Central memory CD8-positive, alpha-beta T cell (primary cell): ENCODE data around the gene STIM2.
A peak's percentile ranks its signal among the peaks of the same experiment; 100 is the strongest.

Experiments used
- ATAC-seq: fragments of 150-1000 bp; cut with Tn5 transposase; replicated peaks from 2 replicates; pipeline ENCODE4 v1.10.0; 2022; ENCODE audit warnings: mild to moderate bottlenecking, moderate FRiP score, moderate number of reproducible peaks; ENCODE audit not compliant: poor library complexity, severe bottlenecking; ENCODE audit errors: extremely low read depth
- DNase-seq, 2 donors: peaks; one replicate each; pipeline ENCODE4 v3.0.0; 2021; ENCODE audit warnings: low spot score in 2 of 2
- H3K27ac Mint-ChIP-seq: one replicate; pipeline ENCODE4 v1.8.0; 2022; ENCODE audit warnings: low read depth, mild to moderate bottlenecking, moderate library complexity, mixed read lengths
- H3K27me3 Mint-ChIP-seq: one replicate; pipeline ENCODE4 v1.8.0; 2022; ENCODE audit warnings: mixed read lengths
- H3K36me3 Mint-ChIP-seq: one replicate; pipeline ENCODE4 v1.8.0; 2022; ENCODE audit warnings: mild to moderate bottlenecking, moderate library complexity, mixed read lengths; ENCODE audit not compliant: insufficient read depth
- H3K4me1 Mint-ChIP-seq: one replicate; pipeline ENCODE4 v1.8.0; 2022; ENCODE audit warnings: mixed read lengths
- H3K4me3 Mint-ChIP-seq: one replicate; pipeline ENCODE4 v1.8.0; 2022; ENCODE audit warnings: mild to moderate bottlenecking, moderate library complexity, mixed read lengths
- H3K9me3 Mint-ChIP-seq: one replicate; pipeline ENCODE4 v1.8.0; 2022; ENCODE audit warnings: mixed read lengths

The STIM2 gene

DNA sequence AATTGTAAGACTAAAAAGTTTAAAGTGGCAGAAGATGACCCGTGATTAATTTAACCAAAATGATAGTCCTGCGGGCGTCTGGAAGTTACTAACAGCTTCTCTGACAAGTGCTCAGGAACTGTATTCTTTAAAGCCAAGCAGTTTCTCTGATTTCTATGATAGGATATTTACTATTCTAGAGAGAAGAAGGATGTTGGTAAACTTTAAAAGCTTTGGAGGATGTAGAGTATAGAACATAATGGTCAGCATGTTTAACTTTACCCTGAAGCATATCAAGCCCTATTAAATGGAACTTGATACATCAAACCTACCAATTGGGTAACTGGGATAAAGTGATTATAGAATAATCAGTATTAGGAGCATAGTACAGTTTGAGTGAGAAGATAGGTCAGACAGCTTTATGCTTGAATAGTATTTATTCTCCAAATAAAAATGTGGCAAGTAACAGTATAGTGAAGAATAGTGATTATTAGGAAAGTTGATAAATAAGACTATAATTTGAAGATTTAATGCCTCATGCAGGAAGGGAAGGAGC lies 1.8 kb downstream of the STIM2 start:
- Mint-ChIP-seq H3K4me3 (peak overlapping the region; percentile 98), H3K36me3 (peaks cover 19% of the 10 kb centered on the region), H3K9me3 (no peaks in the 10 kb centered on the region), H3K27ac (peak overlapping the region; percentile 98), H3K4me1 (peaks cover 73% of the 10 kb centered on the region), H3K27me3 (no peaks in the 10 kb centered on the region)
- ATAC-seq (no peak), DNase-seq (no peak)

DNA sequence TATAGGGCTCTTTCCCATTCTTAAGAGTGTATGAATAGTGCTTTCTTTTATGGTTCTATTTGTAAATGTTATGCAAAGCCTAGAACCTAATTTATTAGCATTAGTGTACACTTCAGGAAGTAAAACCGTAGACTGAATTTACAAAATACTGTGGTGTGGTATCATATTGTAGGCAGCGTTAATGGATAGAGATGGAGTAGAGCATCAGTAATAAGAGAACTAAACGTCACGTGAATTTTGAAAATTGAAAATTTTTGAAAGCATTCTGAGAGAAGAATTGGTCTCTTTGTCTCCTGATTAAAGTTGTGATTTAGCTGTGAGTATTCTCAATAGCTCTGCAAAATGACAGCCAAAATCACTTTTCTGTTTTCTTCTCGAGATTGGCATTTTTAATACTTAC lies 2.9 kb downstream of the STIM2 start:
- DNase-seq (no peak), ATAC-seq (no peak)
- Mint-ChIP-seq H3K27ac (no peak overlapping the region), H3K4me1 (peaks cover 75% of the 10 kb centered on the region), H3K36me3 (peaks cover 19% of the 10 kb centered on the region), H3K27me3 (no peaks in the 10 kb centered on the region), H3K9me3 (no peaks in the 10 kb centered on the region), H3K4me3 (peak overlapping the region; percentile 36)

DNA sequence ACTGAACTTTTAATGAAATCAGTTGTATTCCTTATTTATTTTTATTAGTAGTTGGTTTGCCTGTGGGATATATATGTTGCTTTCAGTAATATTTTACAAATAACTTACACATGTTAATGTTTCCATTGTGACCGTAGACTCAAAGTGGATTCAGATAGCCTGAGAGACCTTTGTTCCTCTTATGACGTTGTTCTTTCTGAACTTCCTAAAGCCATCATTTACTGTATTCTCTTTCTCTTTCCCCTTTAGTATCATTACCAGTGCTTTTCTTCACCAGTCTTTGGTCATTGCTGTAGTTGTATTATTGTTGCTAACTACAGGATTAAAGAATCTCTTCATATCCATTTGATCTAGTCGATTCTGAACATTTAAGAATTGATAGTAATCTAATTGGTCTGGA lies 4.3 kb downstream of the STIM2 start:
- H3K27ac Mint-ChIP-seq = no peak overlapping the region

GRCh38 chr4:26866203-26866602 lies 5.6 kb downstream of the STIM2 start:
- ATAC-seq = no peak
- peak overlapping the region; percentile 64 for H3K4me3 Mint-ChIP-seq
- H3K9me3 Mint-ChIP-seq = no peaks in the 10 kb centered on the region
- no peaks in the 10 kb centered on the region for H3K27me3 Mint-ChIP-seq
- H3K4me1 Mint-ChIP-seq = peaks cover 75% of the 10 kb centered on the region
- DNase-seq = no peak
- peaks cover 18% of the 10 kb centered on the region for H3K36me3 Mint-ChIP-seq
- H3K27ac Mint-ChIP-seq = peak overlapping the region; percentile 20

More for the DNA sequence above, 4.3 kb downstream of the STIM2 start:
- H3K9me3 Mint-ChIP-seq = no peaks in the 10 kb centered on the region
- ATAC-seq (no peak), DNase-seq (no peak)
- H3K4me1 Mint-ChIP-seq = peaks cover 70% of the 10 kb centered on the region
- no peaks in the 10 kb centered on the region for H3K27me3 Mint-ChIP-seq
- no peak overlapping the region for H3K4me3 Mint-ChIP-seq
- peaks cover 22% of the 10 kb centered on the region for H3K36me3 Mint-ChIP-seq

DNA sequence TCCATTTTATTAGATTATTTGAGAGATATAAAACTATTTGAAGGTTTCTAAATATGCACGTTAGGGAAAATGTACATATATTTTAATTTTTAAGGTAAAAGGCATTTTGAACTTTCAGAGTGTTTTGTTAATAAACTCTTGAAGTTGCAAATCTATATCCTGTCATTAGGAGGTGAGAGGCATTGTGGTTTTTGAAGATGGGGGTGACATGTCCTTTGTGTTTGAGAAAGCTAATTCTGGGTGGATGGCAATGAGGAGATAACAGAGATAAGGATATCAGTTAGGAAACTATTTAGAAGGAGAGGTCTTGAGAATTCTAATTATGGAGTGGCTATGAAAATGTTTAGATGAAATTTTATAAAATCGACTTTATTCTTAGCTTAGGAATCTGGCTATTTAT lies 6.1 kb downstream of the STIM2 start:
- Mint-ChIP-seq H3K27me3 (no peaks in the 10 kb centered on the region), H3K4me3 (peak overlapping the region; percentile 64), H3K4me1 (peaks cover 77% of the 10 kb centered on the region), H3K27ac (peak overlapping the region; percentile 20), H3K9me3 (no peaks in the 10 kb centered on the region), H3K36me3 (peaks cover 12% of the 10 kb centered on the region)
- ATAC-seq = peak; percentile 61
- DNase-seq = no peak

DNA sequence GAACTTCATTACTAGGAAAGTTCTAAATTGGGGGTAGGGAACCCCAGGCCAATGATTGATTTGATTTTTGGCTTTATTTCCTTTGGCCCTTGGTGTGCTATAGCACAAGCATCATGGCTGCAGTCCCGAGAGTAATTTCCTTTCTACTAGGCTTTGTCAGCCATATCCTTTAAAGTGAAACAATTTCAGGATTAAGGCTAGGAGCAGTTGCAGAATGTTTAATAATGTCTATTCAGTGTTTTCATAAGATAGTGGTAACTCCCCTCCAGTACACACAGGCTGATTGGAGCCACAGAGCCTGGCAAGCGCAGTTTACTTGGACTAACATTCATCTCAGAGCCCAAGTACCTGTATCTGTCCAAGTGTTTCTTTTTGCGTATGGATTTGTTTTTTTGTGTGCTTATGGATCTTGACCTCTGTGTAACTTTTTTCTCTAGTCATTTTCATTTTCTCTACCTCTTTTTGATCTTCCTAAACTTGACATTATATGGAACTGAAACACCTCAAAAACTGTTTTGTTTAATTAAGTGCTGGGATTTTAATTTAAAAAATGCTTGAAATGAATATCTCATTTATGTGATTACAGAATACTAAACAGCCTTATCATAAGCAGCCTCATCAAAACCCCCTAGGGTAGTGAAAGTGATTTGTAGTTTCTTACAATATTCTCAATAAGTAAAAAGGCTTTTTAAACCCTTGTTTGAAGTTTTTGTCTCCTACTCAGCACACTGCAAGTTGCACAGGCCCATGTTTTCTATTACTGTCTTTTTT lies 7.5 kb downstream of the STIM2 start:
- Mint-ChIP-seq H3K9me3 (no peaks in the 10 kb centered on the region), H3K27ac (peak overlapping the region; percentile 17), H3K4me3 (peak overlapping the region; percentile 36), H3K27me3 (no peaks in the 10 kb centered on the region), H3K4me1 (peaks cover 78% of the 10 kb centered on the region), H3K36me3 (peaks cover 19% of the 10 kb centered on the region)
- ATAC-seq (no peak), DNase-seq (no peak)

DNA sequence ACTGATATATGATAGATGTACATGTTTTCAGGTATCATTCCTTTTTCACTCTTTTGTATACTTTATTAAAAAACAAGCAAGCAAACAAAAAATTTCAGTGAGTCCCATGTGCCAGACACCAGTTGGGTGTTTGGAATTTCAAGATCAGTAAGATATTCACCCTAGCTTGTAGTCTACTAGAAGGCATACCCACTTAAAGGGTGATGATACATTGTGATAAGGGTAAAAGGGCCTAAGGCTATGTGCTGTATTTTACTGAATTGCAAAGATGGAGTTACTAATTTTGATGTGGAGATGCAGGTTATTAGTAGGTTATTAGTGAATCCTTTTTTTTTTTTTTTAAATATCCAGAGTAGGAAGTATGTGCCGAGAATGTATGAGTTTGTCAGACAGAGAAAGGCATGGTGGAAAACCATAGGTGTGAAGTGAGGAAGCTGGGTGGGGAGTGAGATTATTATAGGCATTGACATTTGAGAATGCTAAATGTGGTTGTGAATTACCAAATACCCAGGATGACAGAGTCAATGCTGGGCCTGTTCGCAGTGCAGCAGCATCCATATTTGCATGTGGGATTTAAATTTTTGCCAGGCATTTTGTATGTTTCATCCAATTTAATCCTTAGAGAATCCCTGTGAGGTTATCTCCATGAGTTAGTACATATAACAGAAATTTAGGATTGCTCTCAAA lies 10.1 kb downstream of the STIM2 start:
- H3K27me3 Mint-ChIP-seq = no peaks in the 10 kb centered on the region
- no peaks in the 10 kb centered on the region for H3K9me3 Mint-ChIP-seq
- H3K27ac Mint-ChIP-seq = no peak overlapping the region
- peaks cover 25% of the 10 kb centered on the region for H3K36me3 Mint-ChIP-seq
- DNase-seq (no peak), ATAC-seq (no peak)
- H3K4me3 Mint-ChIP-seq = no peak overlapping the region
- H3K4me1 Mint-ChIP-seq = peaks cover 68% of the 10 kb centered on the region

DNA sequence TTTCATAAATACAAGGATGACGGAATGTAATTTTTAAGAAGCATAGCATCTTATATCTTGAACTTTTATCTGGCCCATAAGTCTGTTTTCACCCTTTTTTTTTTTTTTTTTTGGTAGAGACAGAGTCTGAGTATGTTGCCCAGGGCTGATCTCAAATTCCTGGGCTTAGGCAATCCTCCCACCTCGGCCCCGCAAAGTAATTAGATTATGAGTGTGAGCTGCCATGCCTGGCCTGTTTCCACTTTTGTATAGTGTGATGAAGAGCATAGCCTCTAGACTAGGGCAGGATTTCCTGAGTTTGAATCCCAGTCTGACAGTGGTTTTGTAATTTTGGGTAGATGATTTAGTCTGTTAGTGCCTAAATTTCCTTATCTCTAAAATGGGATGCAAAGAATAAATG lies 11.0 kb downstream of the STIM2 start:
- H3K27me3 Mint-ChIP-seq = no peaks in the 10 kb centered on the region
- H3K27ac Mint-ChIP-seq = peak overlapping the region; percentile 96
- DNase-seq (no peak), ATAC-seq (no peak)
- peaks cover 23% of the 10 kb centered on the region for H3K36me3 Mint-ChIP-seq
- peaks cover 70% of the 10 kb centered on the region for H3K4me1 Mint-ChIP-seq
- H3K9me3 Mint-ChIP-seq = no peaks in the 10 kb centered on the region
- peak overlapping the region; percentile 33 for H3K4me3 Mint-ChIP-seq

GRCh38 chr4:26873391-26874026 lies 12.9 kb downstream of the STIM2 start:
- H3K27me3 Mint-ChIP-seq = no peaks in the 10 kb centered on the region
- DNase-seq = peak; percentile 39 to 83
- peak overlapping the region; percentile 96 for H3K27ac Mint-ChIP-seq
- peaks cover 72% of the 10 kb centered on the region for H3K4me1 Mint-ChIP-seq
- H3K4me3 Mint-ChIP-seq = peak overlapping the region; percentile 61
- ATAC-seq = peak; percentile 97
- no peaks in the 10 kb centered on the region for H3K9me3 Mint-ChIP-seq
- peaks cover 24% of the 10 kb centered on the region for H3K36me3 Mint-ChIP-seq

DNA sequence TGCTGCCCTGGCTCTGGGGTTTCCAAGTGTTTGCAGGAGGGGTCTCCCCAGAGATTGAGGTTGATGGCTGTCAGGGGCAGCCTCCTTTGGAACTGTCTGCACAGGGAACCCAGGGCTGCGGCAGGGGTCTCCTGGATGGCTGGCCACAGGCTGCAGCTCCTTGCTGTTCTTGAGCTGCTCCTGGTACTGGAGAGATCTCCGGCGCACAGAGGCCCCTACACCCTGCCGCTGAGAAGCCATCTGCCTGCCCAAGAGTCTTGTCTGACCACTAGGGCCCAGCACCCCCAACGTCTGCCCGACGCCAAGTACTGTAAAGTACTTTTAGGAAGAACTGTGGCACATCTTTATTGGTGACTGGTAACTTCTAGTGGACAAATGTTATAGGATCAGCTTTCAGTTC lies 13.5 kb downstream of the STIM2 start:
- DNase-seq (no peak), ATAC-seq (no peak)
- Mint-ChIP-seq H3K4me1 (peaks cover 72% of the 10 kb centered on the region), H3K9me3 (no peaks in the 10 kb centered on the region), H3K27me3 (no peaks in the 10 kb centered on the region), H3K4me3 (peak overlapping the region; percentile 61), H3K36me3 (peaks cover 26% of the 10 kb centered on the region), H3K27ac (peak overlapping the region; percentile 96)

GRCh38 chr4:26877406-26877805 lies 16.8 kb downstream of the STIM2 start:
- Mint-ChIP-seq H3K27ac (peak overlapping the region; percentile 89), H3K36me3 (peaks cover 24% of the 10 kb centered on the region), H3K4me3 (peak overlapping the region; percentile 61), H3K4me1 (peaks cover 68% of the 10 kb centered on the region), H3K9me3 (no peaks in the 10 kb centered on the region), H3K27me3 (no peaks in the 10 kb centered on the region)
- no peak for DNase-seq
- no peak for ATAC-seq

DNA sequence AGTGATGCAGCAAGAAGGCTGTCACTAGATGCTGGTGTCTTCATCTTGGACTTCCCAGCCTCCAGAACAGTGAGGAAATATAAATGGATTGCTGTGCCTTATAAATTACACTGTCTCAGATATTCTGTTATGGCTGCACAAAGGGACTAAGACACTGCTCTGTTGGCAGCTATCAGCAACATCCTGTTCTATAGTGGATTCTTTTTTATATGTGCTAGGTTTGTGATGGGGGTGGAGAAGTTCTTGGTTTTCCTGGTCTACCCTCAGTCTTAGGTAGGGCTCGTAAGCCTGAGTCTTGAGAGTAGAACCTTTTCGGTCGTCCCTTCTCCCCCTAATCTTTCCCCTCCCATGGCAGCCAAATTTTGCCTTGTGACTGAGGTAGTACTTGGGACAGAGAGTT lies 17.3 kb downstream of the STIM2 start:
- peaks cover 18% of the 10 kb centered on the region for H3K36me3 Mint-ChIP-seq
- H3K9me3 Mint-ChIP-seq = no peaks in the 10 kb centered on the region
- H3K4me3 Mint-ChIP-seq = peak overlapping the region; percentile 61
- peak overlapping the region; percentile 89 for H3K27ac Mint-ChIP-seq
- ATAC-seq = peak; percentile 27
- H3K27me3 Mint-ChIP-seq = no peaks in the 10 kb centered on the region
- peaks cover 68% of the 10 kb centered on the region for H3K4me1 Mint-ChIP-seq
- DNase-seq = no peak
